HEK293 (cell line): ENCODE data around the gene GABBR2.

Experiments
- CTCF ChIA-PET: fragments of 350-600 bp; formaldehyde crosslinking; extraction: SDS; loops from one replicate; lab custom pipeline; 2021; ENCODE audit warnings: antibody characterized with exemption; lab: Yijun Ruan, JAX
- POLR2A ChIA-PET: fragments of 300-600 bp; formaldehyde crosslinking; extraction: SDS; loops from one replicate; lab custom pipeline; 2020; ENCODE audit warnings: antibody characterized with exemption, inconsistent platforms; lab: Yijun Ruan, JAX
- H3K27ac ChIP-seq: fragments of 200-500 bp; sonication (Bioruptor generic); 2 replicates; pipeline ENCODE4 v1.5.1; 2014; ENCODE audit warnings: low read depth, low read length, control low read depth, inconsistent platforms; ENCODE audit errors: extremely low read depth
- H3K36me3 ChIP-seq, 2 experiments: fragments of 200-500 bp in 1 of 2; sonication (Bioruptor generic) in 1 of 2; 1 replicate in 1 of 2; 2 replicates in 1 of 2; pipeline ENCODE4 v1.5.1; 2014 to 2017; ENCODE audit warnings: inconsistent platforms in 2 of 2, low read length in 2 of 2; ENCODE audit not compliant: control insufficient read depth in 2 of 2, insufficient read depth in 1 of 2
- H3K4me1 ChIP-seq: fragments of 200-500 bp; sonication (Bioruptor generic); 2 replicates; pipeline ENCODE4 v1.5.1; 2014; ENCODE audit warnings: mild to moderate bottlenecking, low read length, inconsistent platforms; ENCODE audit not compliant: control insufficient read depth, insufficient read depth
- H3K4me3 ChIP-seq: 2 replicates; pipeline ENCODE4 v1.5.1; 2011; ENCODE audit warnings: low read depth, mild to moderate bottlenecking, control low read depth, low read length, moderate library complexity
- H3K9me3 ChIP-seq: fragments of 200-500 bp; sonication (Bioruptor generic); 2 replicates; pipeline ENCODE4 v1.5.1; 2014; ENCODE audit warnings: low read depth, low read length, inconsistent platforms; ENCODE audit not compliant: control insufficient read depth, insufficient read depth
- BCL11B ChIP-seq: fragments of 450-650 bp; formaldehyde crosslinking; IDR thresholded peaks from 2 replicates; pipeline ENCODE4 v1.5.1; 2016; ENCODE audit warnings: low read depth, missing biosample characterization, missing genetic modification characterization
- ELK4 ChIP-seq: IDR thresholded peaks from 2 replicates; pipeline ENCODE4 v1.6.1; 2011; ENCODE audit warnings: mild to moderate bottlenecking, low read depth, low read length, borderline replicate concordance
- FEZF1 ChIP-seq: fragments of 450-650 bp; formaldehyde crosslinking; IDR thresholded peaks from 2 replicates; pipeline ENCODE4 v1.5.1; 2016; ENCODE audit warnings: missing biosample characterization, missing genetic modification characterization
- HOXA7 ChIP-seq: sonication (generic); formaldehyde crosslinking; IDR thresholded peaks from 2 replicates; pipeline ENCODE4 v1.8.1; 2022; ENCODE audit warnings: missing genetic modification reagents, borderline replicate concordance
- HOXD13 ChIP-seq: sonication (generic); formaldehyde crosslinking; IDR thresholded peaks from 2 replicates; pipeline ENCODE4 v1.8.0; 2022; ENCODE audit warnings: missing genetic modification reagents, borderline replicate concordance
- SCRT2 ChIP-seq: fragments of 450-650 bp; formaldehyde crosslinking; IDR thresholded peaks from 2 replicates; pipeline ENCODE4 v1.5.1; 2016; ENCODE audit warnings: missing biosample characterization, missing genetic modification characterization
- TRIM28 ChIP-seq: IDR thresholded peaks from 2 replicates; pipeline ENCODE4 v1.6.1; 2011; ENCODE audit warnings: low read length, control low read depth, borderline replicate concordance
- TSHZ1 ChIP-seq: fragments of 450-650 bp; formaldehyde crosslinking; IDR thresholded peaks from 2 replicates; pipeline ENCODE4 v1.5.1; 2016; ENCODE audit warnings: missing biosample characterization, missing genetic modification characterization, borderline replicate concordance
- ZFP37 ChIP-seq: fragments of 450-650 bp; formaldehyde crosslinking; IDR thresholded peaks from 2 replicates; pipeline ENCODE4 v1.5.1; 2016; ENCODE audit warnings: missing biosample characterization, missing genetic modification characterization
- ZNF155 ChIP-seq: fragments of 450-650 bp; formaldehyde crosslinking; IDR thresholded peaks from 2 replicates; pipeline ENCODE4 v1.5.1; 2016; ENCODE audit warnings: missing biosample characterization, missing genetic modification characterization
- ZNF16 ChIP-seq: fragments of 450-650 bp; formaldehyde crosslinking; IDR thresholded peaks from 2 replicates; pipeline ENCODE4 v1.5.1; 2016; ENCODE audit warnings: low read depth, missing biosample characterization, missing genetic modification characterization
- ZNF211 ChIP-seq: fragments of 450-650 bp; formaldehyde crosslinking; IDR thresholded peaks from 2 replicates; pipeline ENCODE4 v1.5.1; 2016; ENCODE audit warnings: low read depth, missing biosample characterization, missing genetic modification characterization
- ZNF366 ChIP-seq: fragments of 450-650 bp; formaldehyde crosslinking; conservative IDR thresholded peaks from 2 replicates; pipeline ENCODE4 v1.5.1; 2016; ENCODE audit warnings: missing biosample characterization, missing genetic modification characterization
- ZNF394 ChIP-seq: fragments of 450-650 bp; formaldehyde crosslinking; IDR thresholded peaks from 2 replicates; pipeline ENCODE4 v1.5.1; 2016; ENCODE audit warnings: missing biosample characterization, missing genetic modification characterization, mild to moderate bottlenecking, moderate library complexity, borderline replicate concordance
- ZNF423 ChIP-seq: fragments of 450-650 bp; formaldehyde crosslinking; IDR thresholded peaks from 2 replicates; pipeline ENCODE4 v1.5.1; 2016; ENCODE audit warnings: missing biosample characterization, missing genetic modification characterization
- ZNF521 ChIP-seq: fragments of 450-650 bp; formaldehyde crosslinking; IDR thresholded peaks from 2 replicates; pipeline ENCODE4 v1.5.1; 2017; ENCODE audit warnings: missing biosample characterization, mild to moderate bottlenecking, missing genetic modification characterization
- ZNF558 ChIP-seq: fragments of 450-650 bp; formaldehyde crosslinking; IDR thresholded peaks from 2 replicates; pipeline ENCODE4 v1.5.1; 2016; ENCODE audit warnings: missing biosample characterization, missing genetic modification characterization
- ZNF561 ChIP-seq: fragments of 450-650 bp; IDR thresholded peaks from 2 replicates; pipeline ENCODE4 v1.5.1; 2018; ENCODE audit warnings: missing biosample characterization, missing genetic modification characterization, borderline replicate concordance
- ZNF571 ChIP-seq: fragments of 450-650 bp; formaldehyde crosslinking; IDR thresholded peaks from 2 replicates; pipeline ENCODE4 v1.5.0; 2017; ENCODE audit warnings: missing biosample characterization, missing genetic modification characterization
- ZNF596 ChIP-seq: fragments of 450-650 bp; IDR thresholded peaks from 2 replicates; pipeline ENCODE4 v1.5.0; 2018; ENCODE audit warnings: missing biosample characterization, mild to moderate bottlenecking, missing genetic modification characterization, moderate library complexity
- ZNF707 ChIP-seq: fragments of 450-650 bp; formaldehyde crosslinking; IDR thresholded peaks from 2 replicates; pipeline ENCODE4 v1.5.1; 2016; ENCODE audit warnings: missing biosample characterization, missing genetic modification characterization
- ZNF768 ChIP-seq: fragments of 450-650 bp; formaldehyde crosslinking; IDR thresholded peaks from 2 replicates; pipeline ENCODE4 v1.5.1; 2018; ENCODE audit warnings: missing biosample characterization, mild to moderate bottlenecking, missing genetic modification characterization
- ZSCAN16 ChIP-seq: fragments of 450-650 bp; formaldehyde crosslinking; IDR thresholded peaks from 2 replicates; pipeline ENCODE4 v1.5.1; 2016; ENCODE audit warnings: missing biosample characterization, missing genetic modification characterization
- ZSCAN5A ChIP-seq: fragments of 450-650 bp; formaldehyde crosslinking; IDR thresholded peaks from 2 replicates; pipeline ENCODE4 v1.5.1; 2016; ENCODE audit warnings: missing biosample characterization, missing genetic modification characterization
- TF ChIP-seq, protein P1 (sequence below): fragments of 450-650 bp; formaldehyde crosslinking; IDR thresholded peaks from 2 replicates; pipeline ENCODE4 v1.5.1; 2016; ENCODE audit warnings: missing biosample characterization, missing genetic modification characterization
- TF ChIP-seq, protein P2 (sequence below): fragments of 450-650 bp; formaldehyde crosslinking; IDR thresholded peaks from 2 replicates; pipeline ENCODE4 v1.5.1; 2016; ENCODE audit warnings: missing biosample characterization, missing genetic modification characterization

GABBR2 gene

DNA sequence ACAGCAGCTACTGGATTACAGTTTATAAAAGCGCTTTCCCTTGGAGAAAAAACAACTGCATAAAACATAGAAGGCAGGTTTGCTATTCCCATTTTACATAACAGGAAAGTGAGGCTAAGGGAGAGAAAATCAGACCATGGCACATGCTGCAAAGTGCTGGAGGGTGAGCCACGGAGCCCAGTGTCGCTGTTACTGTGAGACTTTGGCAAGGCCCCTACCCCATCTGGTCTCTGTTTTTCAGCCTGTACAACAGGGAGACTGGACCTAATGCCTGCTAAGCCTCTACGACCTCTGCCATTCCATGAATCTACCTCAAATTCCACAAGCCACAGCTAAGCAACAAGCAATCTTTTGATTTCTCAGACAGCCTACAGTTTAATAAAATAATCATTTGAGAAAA lies 139.2 kb downstream of the GABBR2 start:
- no peak overlapping the region for H3K27ac ChIP-seq
- CTCF ChIA-PET = interaction anchor here (0.7 kb wide), 1 partner anchor 148 kb away, joined by 3 read pairs; no protein-coding TSS in a partner anchor
- TF ChIP-seq HOXA7 (CRISPR knock-in tag) = no peak
- no peak for TF ChIP-seq ZNF521 (tag by site-specific recombination)
- no peak for TF ChIP-seq TSHZ1 (tag by site-specific recombination)
- TF ChIP-seq, protein P1, sequence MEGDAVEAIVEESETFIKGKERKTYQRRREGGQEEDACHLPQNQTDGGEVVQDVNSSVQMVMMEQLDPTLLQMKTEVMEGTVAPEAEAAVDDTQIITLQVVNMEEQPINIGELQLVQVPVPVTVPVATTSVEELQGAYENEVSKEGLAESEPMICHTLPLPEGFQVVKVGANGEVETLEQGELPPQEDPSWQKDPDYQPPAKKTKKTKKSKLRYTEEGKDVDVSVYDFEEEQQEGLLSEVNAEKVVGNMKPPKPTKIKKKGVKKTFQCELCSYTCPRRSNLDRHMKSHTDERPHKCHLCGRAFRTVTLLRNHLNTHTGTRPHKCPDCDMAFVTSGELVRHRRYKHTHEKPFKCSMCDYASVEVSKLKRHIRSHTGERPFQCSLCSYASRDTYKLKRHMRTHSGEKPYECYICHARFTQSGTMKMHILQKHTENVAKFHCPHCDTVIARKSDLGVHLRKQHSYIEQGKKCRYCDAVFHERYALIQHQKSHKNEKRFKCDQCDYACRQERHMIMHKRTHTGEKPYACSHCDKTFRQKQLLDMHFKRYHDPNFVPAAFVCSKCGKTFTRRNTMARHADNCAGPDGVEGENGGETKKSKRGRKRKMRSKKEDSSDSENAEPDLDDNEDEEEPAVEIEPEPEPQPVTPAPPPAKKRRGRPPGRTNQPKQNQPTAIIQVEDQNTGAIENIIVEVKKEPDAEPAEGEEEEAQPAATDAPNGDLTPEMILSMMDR = no peak
- TF ChIP-seq ELK4 = no peak
- TF ChIP-seq FEZF1 (tag by site-specific recombination) = no peak
- no peak for TF ChIP-seq SCRT2
- TF ChIP-seq ZNF561 (tag by site-specific recombination) = no peak
- no peak for TF ChIP-seq BCL11B (tag by site-specific recombination)
- TF ChIP-seq ZNF768 = no peak
- TF ChIP-seq ZNF558 (tag by site-specific recombination) = no peak
- no peak for TF ChIP-seq ZNF394 (tag by site-specific recombination)
- TF ChIP-seq ZSCAN16 (tag by site-specific recombination) = no peak
- TF ChIP-seq ZNF571 (tag by site-specific recombination) = no peak
- H3K4me1 ChIP-seq = no peaks in the 10 kb centered on the region
- POLR2A ChIA-PET = no interaction called here
- no peaks in the 10 kb centered on the region for H3K36me3 ChIP-seq
- no peaks in the 10 kb centered on the region for H3K9me3 ChIP-seq
- H3K4me3 ChIP-seq = no peak overlapping the region

GRCh38 chr9:98568909-98569469 lies 139.7 kb downstream of the GABBR2 start:
- no peak overlapping the region for H3K27ac ChIP-seq
- no peak overlapping the region for H3K4me3 ChIP-seq
- H3K4me1 ChIP-seq = no peaks in the 10 kb centered on the region
- H3K36me3 ChIP-seq = no peaks in the 10 kb centered on the region
- no peaks in the 10 kb centered on the region for H3K9me3 ChIP-seq
- ChIA-PET POLR2A (interaction anchor here (0.6 kb wide), 1 partner anchor 1483 kb away, joined by 4 read pairs; no protein-coding TSS in a partner anchor), CTCF (interaction anchor here (0.7 kb wide), 1 partner anchor 148 kb away, joined by 3 read pairs; no protein-coding TSS in a partner anchor)
- TF ChIP-seq ZFP37 (tag by site-specific recombination) (no peak), ZNF707 (tag by site-specific recombination) (no peak), ZNF211 (tag by site-specific recombination) (no peak), ZNF571 (tag by site-specific recombination) (no peak), TRIM28 (no peak), ZNF155 (tag by site-specific recombination) (no peak), ZNF423 (no peak), ZNF16 (tag by site-specific recombination) (no peak), ZNF558 (tag by site-specific recombination) (no peak), HOXD13 (no peak), ZSCAN5A (tag by site-specific recombination) (no peak), ZNF366 (tag by site-specific recombination) (no peak), ZNF596 (tag by site-specific recombination) (no peak)
- TF ChIP-seq, protein P2, sequence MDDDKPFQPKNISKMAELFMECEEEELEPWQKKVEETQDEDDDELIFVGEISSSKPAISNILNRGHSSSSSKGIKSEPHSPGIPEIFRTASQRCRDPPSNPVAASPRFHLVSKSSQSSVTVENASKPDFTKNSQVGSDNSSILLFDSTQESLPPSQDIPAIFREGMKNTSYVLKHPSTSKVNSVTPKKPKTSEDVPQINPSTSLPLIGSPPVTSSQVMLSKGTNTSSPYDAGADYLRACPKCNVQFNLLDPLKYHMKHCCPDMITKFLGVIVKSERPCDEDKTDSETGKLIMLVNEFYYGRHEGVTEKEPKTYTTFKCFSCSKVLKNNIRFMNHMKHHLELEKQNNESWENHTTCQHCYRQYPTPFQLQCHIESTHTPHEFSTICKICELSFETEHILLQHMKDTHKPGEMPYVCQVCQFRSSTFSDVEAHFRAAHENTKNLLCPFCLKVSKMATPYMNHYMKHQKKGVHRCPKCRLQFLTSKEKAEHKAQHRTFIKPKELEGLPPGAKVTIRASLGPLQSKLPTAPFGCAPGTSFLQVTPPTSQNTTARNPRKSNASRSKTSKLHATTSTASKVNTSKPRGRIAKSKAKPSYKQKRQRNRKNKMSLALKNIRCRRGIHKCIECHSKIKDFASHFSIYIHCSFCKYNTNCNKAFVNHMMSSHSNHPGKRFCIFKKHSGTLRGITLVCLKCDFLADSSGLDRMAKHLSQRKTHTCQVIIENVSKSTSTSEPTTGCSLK (tag by site-specific recombination) = no peak
